COLO668 (cell line): ENCODE data around the gene ARID4B.
A peak's percentile ranks its signal among the peaks of the same experiment; 100 is the strongest.
"Not testable (repeated sequence)": the region's sequence is repeated elsewhere in the genome, so short reads cannot be mapped to it uniquely, and the experiment has no call there.

Source experiments
- DNase-seq: peaks from one replicate; lab custom pipeline; 2025; ENCODE audit not compliant: unreplicated experiment; lab: John Stamatoyannopoulos, UW

The ARID4B gene

GRCh38 chr1:235330918-235331285, 2.9 kb upstream of the ARID4B start:
- DNase-seq, result no peak

- DNase-seq, result peak; percentile 58
These were observed 1.3 kb upstream of the ARID4B start for GRCh38 chr1:235329139-235329902.

- peak; percentile 98 for DNase-seq
These were observed 526 bp upstream of the ARID4B start, which contains the start of gene GGPS1 for GRCh38 chr1:235328271-235329138. TSS of gene GGPS1 (plus strand) at chr1:235328570. CDS start at chr1:235335265, 6,695 bp downstream.

GRCh38 chr1:235326719-235327558, 1.0 kb downstream of the ARID4B start:
- peak; percentile 71 for DNase-seq

- no peak for DNase-seq
These were observed 2.1 kb downstream of the ARID4B start for GRCh38 chr1:235325854-235326253.

GRCh38 chr1:235325139-235325538, 2.8 kb downstream of the ARID4B start:
- DNase-seq, result no peak

GRCh38 chr1:235324296-235324695, 3.7 kb downstream of the ARID4B start:
- no peak for DNase-seq

GRCh38 chr1:235320521-235321179, 7.3 kb downstream of the ARID4B start:
- no peak for DNase-seq

GRCh38 chr1:235319255-235319654, 8.7 kb downstream of the ARID4B start:
- DNase-seq, result no peak

GRCh38 chr1:235317168-235317567, 10.8 kb downstream of the ARID4B start:
- no peak for DNase-seq

GRCh38 chr1:235315735-235316134, 12.2 kb downstream of the ARID4B start:
- no peak for DNase-seq

GRCh38 chr1:235315173-235315572, 12.8 kb downstream of the ARID4B start:
- DNase-seq, result no peak

GRCh38 chr1:235313931-235314678, 13.9 kb downstream of the ARID4B start:
- DNase-seq, result no peak

GRCh38 chr1:235313262-235313661, 14.7 kb downstream of the ARID4B start:
- no peak for DNase-seq

- not testable (repeated sequence) for DNase-seq
These were observed 18.8 kb downstream of the ARID4B start for GRCh38 chr1:235309206-235309605.

GRCh38 chr1:235307158-235308124, 20.5 kb downstream of the ARID4B start:
- no peak for DNase-seq

- peak; percentile 8 for DNase-seq
These were observed 23.2 kb downstream of the ARID4B start for GRCh38 chr1:235304549-235305451.

- DNase-seq, result no peak
These were observed 25.8 kb downstream of the ARID4B start for GRCh38 chr1:235302143-235302542.
